ENCODE data around the gene KCNMA1. TPM values are rescaled to one million over a fixed set of nuclear protein-coding genes. Genes with fewer than 3 reads are reported as not detected.

Gene KCNMA1
- polyA plus RNA-seq, 6 donors from 2014 or later: not detected

- no peaks in the 10 kb centered on the region for H3K36me3 Mint-ChIP-seq
- DNase-seq (no peak), ATAC-seq (ENCODE audit: low read depth in 2 of 2) (no peak)
- peaks cover 0 to under 1% (median 0%) of the 10 kb centered on the region in 3 donors for H3K27me3 Mint-ChIP-seq
- no peak overlapping the region for H3K4me3 Mint-ChIP-seq
- no peaks in the 10 kb centered on the region for H3K9me3 Mint-ChIP-seq
- no peaks in the 10 kb centered on the region for H3K4me1 Mint-ChIP-seq
- H3K27ac Mint-ChIP-seq: peak overlapping the region in 1 of 6 donors; percentile 57
These were observed 530.9 kb downstream of the KCNMA1 start for GRCh38 chr10:77106676-77107075.

GRCh38 chr10:77105761-77106221 lies 531.8 kb downstream of the KCNMA1 start:
- Mint-ChIP-seq H3K9me3 (no peaks in the 10 kb centered on the region), H3K36me3 (no peaks in the 10 kb centered on the region), H3K27ac (no peak overlapping the region), H3K4me1 (no peaks in the 10 kb centered on the region), H3K4me3 (no peak overlapping the region), H3K27me3 (peaks cover 0 to 8% (median 0%) of the 10 kb centered on the region in 3 donors)
- no peak for ATAC-seq (ENCODE audit: low read depth in 2 of 2)
- DNase-seq: no peak

- H3K27ac Mint-ChIP-seq: no peak overlapping the region
- H3K27me3 Mint-ChIP-seq: peaks cover 0 to 8% (median 0%) of the 10 kb centered on the region in 3 donors
- no peak overlapping the region for H3K4me3 Mint-ChIP-seq
- DNase-seq (no peak), ATAC-seq (ENCODE audit: low read depth in 2 of 2) (no peak)
- no peaks in the 10 kb centered on the region for H3K9me3 Mint-ChIP-seq
- no peaks in the 10 kb centered on the region for H3K36me3 Mint-ChIP-seq
- no peaks in the 10 kb centered on the region for H3K4me1 Mint-ChIP-seq
These were observed 533.1 kb downstream of the KCNMA1 start for GRCh38 chr10:77104459-77104980.

- Mint-ChIP-seq H3K27me3 (peaks cover 4 to 8% (median 8%) of the 10 kb centered on the region in 3 donors), H3K36me3 (no peaks in the 10 kb centered on the region), H3K27ac (peak overlapping the region in 1 of 6 donors; percentile 13), H3K4me1 (no peaks in the 10 kb centered on the region), H3K9me3 (peaks cover 0 to 4% (median 0%) of the 10 kb centered on the region in 7 donors), H3K4me3 (no peak overlapping the region)
- DNase-seq: no peak
- no peak for ATAC-seq (ENCODE audit: low read depth in 2 of 2)
These were observed 534.4 kb downstream of the KCNMA1 start for GRCh38 chr10:77103213-77103612.

GRCh38 chr10:77101341-77101740 lies 536.3 kb downstream of the KCNMA1 start:
- no peak overlapping the region for H3K4me3 Mint-ChIP-seq
- H3K9me3 Mint-ChIP-seq: peaks cover 0 to 5% (median 0%) of the 10 kb centered on the region in 7 donors
- H3K4me1 Mint-ChIP-seq: no peaks in the 10 kb centered on the region
- peaks cover 4 to 14% (median 12%) of the 10 kb centered on the region in 3 donors for H3K27me3 Mint-ChIP-seq
- ATAC-seq (ENCODE audit: low read depth in 2 of 2) (no peak), DNase-seq (no peak)
- no peaks in the 10 kb centered on the region for H3K36me3 Mint-ChIP-seq
- no peak overlapping the region for H3K27ac Mint-ChIP-seq

GRCh38 chr10:77099136-77099535 lies 538.5 kb downstream of the KCNMA1 start:
- Mint-ChIP-seq H3K9me3 (peaks cover 0 to 8% (median 0%) of the 10 kb centered on the region in 7 donors), H3K36me3 (no peaks in the 10 kb centered on the region), H3K27me3 (peaks cover 4 to 18% (median 16%) of the 10 kb centered on the region in 3 donors), H3K4me3 (no peak overlapping the region), H3K4me1 (no peaks in the 10 kb centered on the region), H3K27ac (no peak overlapping the region)
- ATAC-seq (ENCODE audit: low read depth in 2 of 2): no peak
- DNase-seq: no peak

GRCh38 chr10:77097625-77098024 lies 540.0 kb downstream of the KCNMA1 start:
- Mint-ChIP-seq H3K27ac (no peak overlapping the region), H3K4me1 (no peaks in the 10 kb centered on the region), H3K4me3 (no peak overlapping the region), H3K9me3 (peaks cover 0 to 8% (median 0%) of the 10 kb centered on the region in 7 donors), H3K36me3 (no peaks in the 10 kb centered on the region), H3K27me3 (peaks cover 8 to 18% (median 18%) of the 10 kb centered on the region in 3 donors)
- ATAC-seq (ENCODE audit: low read depth in 2 of 2) (no peak), DNase-seq (no peak)

- H3K27ac Mint-ChIP-seq: no peak overlapping the region
- peaks cover 0 to 4% (median 0%) of the 10 kb centered on the region in 7 donors for H3K9me3 Mint-ChIP-seq
- DNase-seq (no peak), ATAC-seq (ENCODE audit: low read depth in 2 of 2) (no peak)
- H3K4me3 Mint-ChIP-seq: no peak overlapping the region
- H3K27me3 Mint-ChIP-seq: peaks cover 10% of the 10 kb centered on the region in 3 donors
- H3K36me3 Mint-ChIP-seq: no peaks in the 10 kb centered on the region
- no peaks in the 10 kb centered on the region for H3K4me1 Mint-ChIP-seq
These were observed 544.5 kb downstream of the KCNMA1 start for GRCh38 chr10:77093126-77093525.

GRCh38 chr10:77091597-77092165 lies 545.9 kb downstream of the KCNMA1 start:
- DNase-seq: no peak
- Mint-ChIP-seq H3K27ac (no peak overlapping the region), H3K9me3 (peaks cover 0 to 4% (median 0%) of the 10 kb centered on the region in 7 donors), H3K27me3 (peaks cover 4 to 15% (median 9%) of the 10 kb centered on the region in 3 donors), H3K4me1 (no peaks in the 10 kb centered on the region), H3K4me3 (no peak overlapping the region), H3K36me3 (no peaks in the 10 kb centered on the region)
- no peak for ATAC-seq (ENCODE audit: low read depth in 2 of 2)

- H3K4me1 Mint-ChIP-seq: no peaks in the 10 kb centered on the region
- H3K4me3 Mint-ChIP-seq: no peak overlapping the region
- H3K36me3 Mint-ChIP-seq: no peaks in the 10 kb centered on the region
- peaks cover 0 to 15% (median 4%) of the 10 kb centered on the region in 3 donors for H3K27me3 Mint-ChIP-seq
- ATAC-seq (ENCODE audit: low read depth in 2 of 2) (no peak), DNase-seq (no peak)
- H3K27ac Mint-ChIP-seq: no peak overlapping the region
- H3K9me3 Mint-ChIP-seq: no peaks in the 10 kb centered on the region
These were observed 546.9 kb downstream of the KCNMA1 start for GRCh38 chr10:77090381-77091356.

GRCh38 chr10:77087366-77087765 lies 550.2 kb downstream of the KCNMA1 start:
- ATAC-seq (ENCODE audit: low read depth in 2 of 2) (no peak), DNase-seq (no peak)
- no peaks in the 10 kb centered on the region for H3K4me1 Mint-ChIP-seq
- no peaks in the 10 kb centered on the region for H3K36me3 Mint-ChIP-seq
- peaks cover 0 to 15% (median 0%) of the 10 kb centered on the region in 3 donors for H3K27me3 Mint-ChIP-seq
- H3K27ac Mint-ChIP-seq: no peak overlapping the region
- no peak overlapping the region for H3K4me3 Mint-ChIP-seq
- H3K9me3 Mint-ChIP-seq: no peaks in the 10 kb centered on the region

GRCh38 chr10:77086081-77086480 lies 551.5 kb downstream of the KCNMA1 start:
- DNase-seq (no peak), ATAC-seq (ENCODE audit: low read depth in 2 of 2) (no peak)
- Mint-ChIP-seq H3K27ac (no peak overlapping the region), H3K36me3 (no peaks in the 10 kb centered on the region), H3K9me3 (no peaks in the 10 kb centered on the region), H3K4me3 (no peak overlapping the region), H3K4me1 (no peaks in the 10 kb centered on the region), H3K27me3 (peaks cover 0 to 14% (median 0%) of the 10 kb centered on the region in 3 donors)

GRCh38 chr10:77085344-77085743 lies 552.3 kb downstream of the KCNMA1 start:
- ATAC-seq (ENCODE audit: low read depth in 2 of 2) (no peak), DNase-seq (no peak)
- no peaks in the 10 kb centered on the region for H3K36me3 Mint-ChIP-seq
- no peak overlapping the region for H3K27ac Mint-ChIP-seq
- H3K4me1 Mint-ChIP-seq: no peaks in the 10 kb centered on the region
- H3K9me3 Mint-ChIP-seq: no peaks in the 10 kb centered on the region
- peaks cover 0 to 8% (median 0%) of the 10 kb centered on the region in 3 donors for H3K27me3 Mint-ChIP-seq
- H3K4me3 Mint-ChIP-seq: no peak overlapping the region
